Activated naive CD8-positive, alpha-beta T cell treated with anti-CD3 and anti-CD28 coated beads, Interleukin-2, amount 50 U/mL, for 24 hours (primary cell): Measurements from ENCODE around the gene RNF39.
"Not testable (repeated sequence)": the region's sequence is repeated elsewhere in the genome, so short reads cannot be mapped to it uniquely, and the experiment has no call there.

ENCODE experiments used
- ATAC-seq: fragments of 150-1000 bp; cut with Tn5 transposase; one replicate; pipeline ENCODE4 v1.10.0; 2021
- DNase-seq: peaks from one replicate; pipeline ENCODE4 v3.0.0; 2021
- H3K27ac Mint-ChIP-seq: one replicate; pipeline ENCODE4 v1.8.0; 2021; ENCODE audit warnings: mild to moderate bottlenecking, mixed read lengths
- H3K27me3 Mint-ChIP-seq: one replicate; pipeline ENCODE4 v1.8.0; 2021; ENCODE audit warnings: mixed read lengths
- H3K36me3 Mint-ChIP-seq: one replicate; pipeline ENCODE4 v1.8.0; 2021; ENCODE audit warnings: low read depth, mixed read lengths
- H3K4me1 Mint-ChIP-seq: one replicate; pipeline ENCODE4 v1.8.0; 2021; ENCODE audit warnings: mixed read lengths
- H3K4me3 Mint-ChIP-seq: one replicate; pipeline ENCODE4 v1.8.0; 2021; ENCODE audit warnings: mild to moderate bottlenecking, moderate library complexity, mixed read lengths
- H3K9me3 Mint-ChIP-seq: one replicate; pipeline ENCODE4 v1.8.0; 2021; ENCODE audit warnings: mixed read lengths

Gene RNF39

DNA sequence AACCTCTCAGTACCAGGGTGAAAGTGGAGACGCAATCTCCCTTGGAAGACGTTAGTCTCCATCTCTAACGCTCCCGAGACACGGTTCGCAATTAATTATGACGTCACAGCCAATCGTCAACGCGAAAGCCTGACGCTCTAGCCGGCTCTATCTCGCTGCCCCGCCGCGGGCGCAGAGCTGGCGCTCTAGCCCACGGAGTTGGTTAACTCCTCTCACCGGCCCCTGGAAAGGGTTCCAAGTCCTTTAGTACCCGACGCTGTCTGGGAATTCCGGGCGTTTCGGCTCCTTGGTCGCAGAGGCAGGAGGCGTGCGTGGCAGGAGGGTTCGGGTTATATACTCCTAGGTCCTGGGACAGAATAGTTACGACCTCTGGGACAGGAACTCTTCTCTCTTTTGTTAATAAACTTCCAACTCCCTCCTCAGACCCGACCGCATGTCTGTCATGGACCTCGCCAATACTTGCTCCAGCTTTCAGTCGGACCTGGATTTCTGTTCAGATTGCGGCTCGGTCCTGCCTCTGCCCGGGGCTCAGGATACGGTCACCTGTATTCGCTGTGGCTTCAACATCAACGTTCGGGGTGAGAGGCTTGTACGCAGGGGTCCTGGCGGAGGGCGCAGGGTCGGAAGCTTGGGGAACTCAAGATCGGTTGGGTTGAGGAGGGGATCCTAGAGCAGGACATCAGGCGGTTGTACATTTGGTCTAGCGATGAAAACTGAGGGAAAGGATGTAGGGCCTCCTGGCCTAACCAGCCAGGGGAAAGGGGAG, 14.3 kb downstream of the RNF39 start, which contains the start of gene POLR1H:
TSS of gene POLR1H (plus strand) at position 174 of the 766 bp plus-strand sequence. CDS start at position 434, 260 bp downstream.
- peak within 1 kb of the TSS; percentile 98 for H3K4me3 Mint-ChIP-seq
- ATAC-seq (peak; percentile 96), DNase-seq (peak; percentile 84)
- peak within 1 kb of the TSS; percentile 93 for H3K27ac Mint-ChIP-seq
- H3K4me1 Mint-ChIP-seq = peaks cover 43% of the 10 kb centered on the region
- no peaks in the 10 kb centered on the region for H3K27me3 Mint-ChIP-seq
- peaks cover 7% of the 10 kb centered on the region for H3K9me3 Mint-ChIP-seq
- H3K36me3 Mint-ChIP-seq = peaks cover 38% of the 10 kb centered on the region

DNA sequence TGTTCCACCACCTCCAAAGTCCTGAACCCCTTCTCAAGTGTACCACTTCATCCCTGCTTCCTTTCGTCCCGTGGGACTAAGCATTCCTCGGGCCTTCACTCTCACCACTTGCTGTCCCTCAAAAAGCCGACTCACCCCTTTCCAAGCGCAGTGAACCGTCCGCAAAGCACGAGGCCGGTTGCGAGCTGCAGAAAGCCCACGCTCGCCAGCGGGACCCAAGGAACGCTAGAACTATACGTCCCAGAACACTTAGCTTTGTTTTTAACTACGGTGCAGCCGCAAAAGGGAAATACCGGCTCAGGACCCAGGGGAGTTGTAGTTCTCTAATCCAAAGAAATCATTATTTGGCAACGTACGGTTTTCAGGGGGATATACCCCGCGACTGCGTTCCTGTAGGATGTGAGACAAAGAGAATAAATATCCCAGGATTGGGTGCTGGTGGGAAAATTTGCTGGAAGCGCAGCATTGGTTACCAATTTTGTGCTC, 14.9 kb downstream of the RNF39 start:
- DNase-seq = peak; percentile 44
- H3K9me3 Mint-ChIP-seq = peaks cover 7% of the 10 kb centered on the region
- H3K36me3 Mint-ChIP-seq = peaks cover 38% of the 10 kb centered on the region
- peak overlapping the region; percentile 98 for H3K4me3 Mint-ChIP-seq
- no peaks in the 10 kb centered on the region for H3K27me3 Mint-ChIP-seq
- H3K4me1 Mint-ChIP-seq = peaks cover 36% of the 10 kb centered on the region
- ATAC-seq = no peak
- peak overlapping the region; percentile 93 for H3K27ac Mint-ChIP-seq

DNA sequence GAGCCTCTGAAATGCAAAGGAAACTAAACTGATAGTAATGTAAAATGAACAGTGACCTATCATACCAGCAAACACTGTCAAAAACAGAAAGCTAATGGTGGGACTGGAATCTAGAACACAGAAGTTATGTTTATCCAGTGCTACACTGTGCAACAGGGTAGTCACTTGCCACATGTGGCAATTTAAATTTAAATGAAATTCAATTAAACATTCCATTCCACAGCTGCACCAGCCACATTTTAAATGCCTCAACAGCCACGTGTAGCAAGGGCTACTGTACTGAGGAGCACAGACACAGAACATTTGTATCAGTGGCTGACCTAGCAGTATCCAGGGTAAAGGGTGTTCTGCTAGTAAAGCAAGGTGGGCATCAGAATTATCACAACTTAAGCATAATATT, 20.1 kb downstream of the RNF39 start:
- Mint-ChIP-seq H3K36me3 (peaks cover 6% of the 10 kb centered on the region), H3K27ac (no peak overlapping the region), H3K9me3 (no peaks in the 10 kb centered on the region), H3K4me3 (no peak overlapping the region), H3K27me3 (no peaks in the 10 kb centered on the region), H3K4me1 (peaks cover 12% of the 10 kb centered on the region)
- ATAC-seq (no peak), DNase-seq (no peak)

DNA sequence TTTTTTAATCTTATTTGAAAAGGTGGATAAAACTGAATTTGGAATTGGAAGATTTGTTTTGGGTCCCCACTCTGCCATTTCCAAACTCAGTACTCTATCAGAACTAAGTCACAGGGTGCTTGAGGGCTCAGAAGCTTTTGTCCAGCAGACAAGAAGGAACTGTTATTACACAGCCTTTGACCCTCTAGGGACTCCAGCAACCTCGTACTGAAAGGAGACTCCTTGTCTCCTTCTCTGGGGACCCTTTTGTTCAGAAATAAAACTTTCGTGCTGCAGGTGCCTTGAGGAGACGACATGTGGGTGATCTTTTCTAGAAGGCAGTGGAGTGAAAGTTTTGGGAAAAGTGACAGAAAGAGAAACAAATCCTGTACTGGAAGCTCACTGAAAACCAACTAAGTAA, 21.9 kb downstream of the RNF39 start:
- H3K36me3 Mint-ChIP-seq = peaks cover 6% of the 10 kb centered on the region
- no peak overlapping the region for H3K4me3 Mint-ChIP-seq
- H3K27ac Mint-ChIP-seq = no peak overlapping the region
- DNase-seq (no peak), ATAC-seq (no peak)
- H3K27me3 Mint-ChIP-seq = no peaks in the 10 kb centered on the region
- H3K9me3 Mint-ChIP-seq = no peaks in the 10 kb centered on the region
- H3K4me1 Mint-ChIP-seq = no peaks in the 10 kb centered on the region

DNA sequence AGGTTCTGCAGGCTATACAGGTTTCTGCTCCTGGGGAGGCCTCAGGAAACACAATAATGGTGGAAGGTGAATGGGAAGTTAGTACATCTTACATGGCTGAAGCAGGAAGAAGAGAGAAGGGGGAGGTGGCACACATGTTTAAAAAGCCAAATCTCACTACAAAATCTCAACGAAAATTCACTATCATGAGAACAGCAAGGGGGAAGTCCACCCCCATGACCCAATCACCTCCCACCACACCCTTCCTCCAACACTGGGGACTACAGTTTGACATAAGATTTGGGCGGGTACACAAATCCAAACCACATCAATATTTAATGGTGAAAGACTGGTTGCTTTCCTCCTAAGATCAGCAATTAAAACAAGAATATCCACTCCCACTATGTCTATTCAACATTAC, 28.3 kb downstream of the RNF39 start:
- Mint-ChIP-seq H3K27ac (no peak overlapping the region), H3K27me3 (no peaks in the 10 kb centered on the region), H3K4me1 (peaks cover 21% of the 10 kb centered on the region), H3K36me3 (no peaks in the 10 kb centered on the region), H3K9me3 (no peaks in the 10 kb centered on the region), H3K4me3 (no peak overlapping the region)
- DNase-seq = no peak
- no peak for ATAC-seq

DNA sequence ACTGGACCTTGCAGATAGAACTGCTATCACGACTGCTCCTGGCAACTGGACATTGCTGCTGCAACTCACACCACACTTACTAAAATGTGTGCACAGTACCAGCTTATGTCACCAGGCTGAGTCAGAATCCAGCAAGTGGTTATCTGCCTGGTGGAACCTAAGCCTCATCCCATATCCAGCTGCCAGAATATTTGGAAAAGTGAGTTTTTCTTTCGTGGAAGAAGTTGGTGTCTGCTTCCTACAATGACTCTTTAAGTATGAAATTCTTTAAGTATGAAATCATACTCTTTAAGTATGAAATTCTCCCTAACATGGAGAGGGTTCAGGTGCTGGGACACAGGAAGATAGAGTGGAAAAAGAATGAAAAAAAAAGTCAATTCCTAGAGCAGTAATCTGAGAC, 30.9 kb downstream of the RNF39 start:
- no peak overlapping the region for H3K27ac Mint-ChIP-seq
- no peaks in the 10 kb centered on the region for H3K27me3 Mint-ChIP-seq
- H3K36me3 Mint-ChIP-seq = no peaks in the 10 kb centered on the region
- peaks cover 21% of the 10 kb centered on the region for H3K4me1 Mint-ChIP-seq
- H3K9me3 Mint-ChIP-seq = no peaks in the 10 kb centered on the region
- no peak for DNase-seq
- ATAC-seq = no peak
- no peak overlapping the region for H3K4me3 Mint-ChIP-seq

DNA sequence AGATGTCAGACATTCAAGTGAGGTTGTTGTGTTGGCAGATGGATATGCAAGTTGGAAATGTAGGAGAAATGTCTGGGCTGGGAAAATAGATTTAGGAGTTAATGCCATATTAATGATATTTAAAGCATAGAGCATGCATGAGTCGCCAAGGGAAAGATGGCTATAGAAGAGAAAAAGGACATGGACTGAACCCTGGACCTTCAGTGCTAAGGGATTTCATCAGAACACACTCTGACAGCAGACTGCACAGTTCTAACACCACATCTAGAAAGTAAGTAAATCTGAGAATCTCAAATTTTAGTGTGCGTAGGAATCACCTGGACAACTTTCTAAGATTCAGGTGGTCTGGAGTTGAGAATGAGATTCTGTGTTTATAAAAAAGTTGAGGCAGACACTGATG, 31.8 kb downstream of the RNF39 start:
- Mint-ChIP-seq H3K9me3 (no peaks in the 10 kb centered on the region), H3K27ac (no peak overlapping the region), H3K36me3 (no peaks in the 10 kb centered on the region), H3K27me3 (no peaks in the 10 kb centered on the region), H3K4me1 (peaks cover 21% of the 10 kb centered on the region), H3K4me3 (no peak overlapping the region)
- ATAC-seq (no peak), DNase-seq (no peak)

DNA sequence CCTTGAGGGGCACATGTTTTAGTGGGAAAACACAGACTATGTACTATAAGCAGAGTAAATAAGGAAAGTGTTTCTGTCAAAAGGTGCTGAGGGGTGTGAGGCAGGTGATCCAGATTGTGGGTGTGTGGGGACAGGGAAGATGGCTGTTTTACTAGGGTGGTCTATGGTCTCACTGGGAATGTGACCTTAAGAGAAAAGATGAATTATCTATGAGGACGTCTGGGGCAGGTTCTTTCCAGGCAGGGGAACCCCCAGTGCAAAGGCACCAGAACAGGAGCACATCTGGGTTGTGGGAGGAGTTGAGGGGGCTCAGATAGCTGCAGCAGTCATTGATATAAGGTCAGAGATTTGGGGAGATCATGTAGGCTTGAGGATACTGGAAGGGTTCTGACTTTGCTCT, 32.7 kb downstream of the RNF39 start:
- Mint-ChIP-seq H3K27ac (no peak overlapping the region), H3K27me3 (no peaks in the 10 kb centered on the region), H3K4me3 (no peak overlapping the region), H3K36me3 (no peaks in the 10 kb centered on the region), H3K4me1 (peaks cover 21% of the 10 kb centered on the region), H3K9me3 (no peaks in the 10 kb centered on the region)
- peak; percentile 61 for ATAC-seq
- DNase-seq = no peak

DNA sequence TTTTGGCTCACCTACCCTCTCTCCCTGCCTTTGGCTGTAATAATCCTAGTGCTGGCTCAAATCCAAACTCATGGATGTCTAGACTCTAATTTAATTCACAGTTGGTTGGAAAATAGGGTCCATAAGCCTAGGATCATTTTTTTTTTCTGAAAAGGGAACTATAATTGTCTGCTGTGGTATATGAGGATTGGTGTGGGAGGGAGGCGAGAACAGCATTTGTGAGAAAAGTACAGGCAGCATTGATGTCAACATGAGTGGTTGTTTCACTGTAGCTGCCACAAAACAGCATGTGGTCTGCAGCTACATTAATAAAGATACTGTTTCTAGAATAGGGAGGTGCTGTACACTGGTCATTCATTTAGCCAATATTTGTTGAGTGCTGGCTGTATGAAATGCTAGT, 33.1 kb downstream of the RNF39 start:
- no peaks in the 10 kb centered on the region for H3K27me3 Mint-ChIP-seq
- no peaks in the 10 kb centered on the region for H3K36me3 Mint-ChIP-seq
- peaks cover 21% of the 10 kb centered on the region for H3K4me1 Mint-ChIP-seq
- DNase-seq = no peak
- H3K27ac Mint-ChIP-seq = no peak overlapping the region
- peak; percentile 49 for ATAC-seq
- no peak overlapping the region for H3K4me3 Mint-ChIP-seq
- H3K9me3 Mint-ChIP-seq = no peaks in the 10 kb centered on the region

DNA sequence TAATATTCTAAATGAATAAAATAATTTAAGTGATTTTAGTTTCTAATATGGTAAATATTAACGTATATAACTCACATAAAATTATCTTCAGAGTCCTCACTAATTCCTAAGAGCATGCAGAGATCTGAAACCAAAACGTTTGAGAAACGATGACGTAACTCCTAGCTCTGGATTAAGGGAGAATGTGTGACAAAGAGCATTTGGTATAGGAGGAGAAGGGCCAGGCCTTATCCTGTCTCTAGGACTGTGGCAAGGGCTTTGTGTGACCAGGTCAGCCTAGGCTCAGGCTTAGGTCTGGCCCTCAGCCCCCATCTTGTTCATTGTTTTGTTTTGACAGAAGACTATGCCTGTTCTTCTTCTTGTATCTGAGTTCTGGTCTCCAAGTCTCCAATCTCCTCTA, 33.7 kb downstream of the RNF39 start:
- Mint-ChIP-seq H3K27ac (no peak overlapping the region), H3K9me3 (no peaks in the 10 kb centered on the region), H3K27me3 (no peaks in the 10 kb centered on the region), H3K36me3 (no peaks in the 10 kb centered on the region), H3K4me1 (peaks cover 17% of the 10 kb centered on the region), H3K4me3 (no peak overlapping the region)
- ATAC-seq = no peak
- no peak for DNase-seq

DNA sequence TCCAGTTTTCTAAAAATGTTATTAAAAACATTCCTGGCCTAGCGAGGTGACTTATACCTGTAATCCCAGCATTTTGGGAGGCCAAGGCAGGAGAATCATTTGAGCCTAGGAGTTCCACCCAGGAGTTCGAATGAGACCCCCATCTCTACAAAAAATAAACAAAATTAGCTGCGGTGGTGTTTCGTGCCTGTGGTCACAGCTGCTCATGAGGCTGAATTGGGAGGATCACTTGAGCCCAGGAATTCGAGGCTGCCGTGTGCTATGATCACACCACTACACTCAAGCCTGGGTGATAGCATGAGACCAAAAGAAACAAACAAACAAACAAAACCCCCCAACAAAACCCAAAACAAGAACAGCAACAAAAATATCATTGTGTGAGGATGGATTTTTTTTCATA, 34.3 kb downstream of the RNF39 start:
- Mint-ChIP-seq H3K9me3 (no peaks in the 10 kb centered on the region), H3K4me3 (no peak overlapping the region), H3K4me1 (peaks cover 17% of the 10 kb centered on the region), H3K36me3 (no peaks in the 10 kb centered on the region), H3K27ac (no peak overlapping the region), H3K27me3 (no peaks in the 10 kb centered on the region)
- ATAC-seq (no peak), DNase-seq (no peak)

DNA sequence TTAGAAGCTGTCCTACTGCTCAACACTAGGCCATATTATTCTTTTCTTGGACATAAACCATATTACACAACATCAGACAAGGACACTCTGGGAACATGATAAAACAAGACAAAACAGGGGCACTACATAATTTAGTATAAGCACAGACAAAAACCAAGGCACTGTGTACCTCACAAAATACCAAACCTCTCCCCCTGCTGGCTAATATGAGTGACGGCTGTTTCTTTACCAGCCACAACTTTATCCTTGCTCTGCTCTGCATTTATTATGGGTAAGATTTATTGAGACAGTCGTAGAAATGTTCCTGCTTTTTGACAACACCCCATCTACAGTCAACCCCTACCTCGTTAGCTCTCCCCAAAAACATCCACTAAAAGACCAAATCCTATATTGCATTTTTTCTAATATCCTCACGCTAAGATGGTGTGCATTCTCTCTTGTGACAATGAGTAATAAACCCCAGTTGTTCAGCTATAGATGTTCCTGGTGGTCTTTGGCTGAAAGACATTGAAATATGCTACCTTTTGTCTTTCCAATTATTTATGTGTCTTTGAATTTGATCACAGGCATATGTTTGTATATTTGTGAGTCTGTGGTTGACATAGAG, 38.3 kb downstream of the RNF39 start:
- H3K36me3 Mint-ChIP-seq = peaks cover 5% of the 10 kb centered on the region
- H3K9me3 Mint-ChIP-seq = no peaks in the 10 kb centered on the region
- H3K27ac Mint-ChIP-seq = no peak overlapping the region
- ATAC-seq (no peak), DNase-seq (no peak)
- peaks cover 1% of the 10 kb centered on the region for H3K4me1 Mint-ChIP-seq
- no peak overlapping the region for H3K4me3 Mint-ChIP-seq
- no peaks in the 10 kb centered on the region for H3K27me3 Mint-ChIP-seq

DNA sequence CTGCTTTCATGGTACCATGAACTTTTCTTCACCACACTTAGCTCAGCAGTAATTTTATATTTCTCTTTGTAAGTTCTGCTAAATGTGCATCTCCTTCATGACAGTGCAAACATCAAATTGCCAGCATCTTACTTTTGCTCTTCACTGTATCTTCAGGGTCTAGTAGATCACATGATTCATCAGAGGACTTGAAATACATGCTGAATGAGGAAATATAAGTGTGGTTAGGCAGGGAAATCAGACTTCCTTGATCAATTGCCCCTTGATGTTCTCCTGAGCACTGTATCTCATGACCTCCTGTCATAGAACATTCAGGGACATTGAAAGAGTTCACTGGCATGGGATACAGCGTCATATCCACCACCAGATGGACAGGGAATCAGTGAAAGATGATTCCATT, 39.8 kb downstream of the RNF39 start:
- Mint-ChIP-seq H3K27me3 (no peaks in the 10 kb centered on the region), H3K27ac (no peak overlapping the region), H3K36me3 (peaks cover 5% of the 10 kb centered on the region), H3K4me1 (no peaks in the 10 kb centered on the region), H3K9me3 (no peaks in the 10 kb centered on the region), H3K4me3 (no peak overlapping the region)
- ATAC-seq (no peak), DNase-seq (no peak)

DNA sequence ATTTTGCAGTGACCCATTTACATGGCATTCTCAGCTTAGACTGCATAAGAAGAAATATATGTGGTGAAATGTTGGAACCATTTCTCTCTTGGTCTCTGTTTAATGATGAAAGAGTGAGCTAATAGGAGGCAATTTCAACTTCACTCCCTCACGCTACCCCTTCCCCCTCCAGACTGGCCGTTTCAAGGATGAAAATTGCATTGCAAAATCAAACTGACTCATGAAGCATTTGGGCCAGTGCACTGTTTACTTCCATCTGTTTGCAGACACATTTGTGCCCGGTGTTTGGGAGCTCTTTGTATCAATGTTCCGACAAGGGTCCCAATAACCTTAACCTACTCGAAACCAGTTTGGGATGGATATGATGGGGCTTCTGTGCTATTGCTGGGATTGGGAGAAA, 42.1 kb downstream of the RNF39 start:
- ATAC-seq, H3K4me3 Mint-ChIP-seq, DNase-seq, H3K4me1 Mint-ChIP-seq, H3K9me3 Mint-ChIP-seq, H3K36me3 Mint-ChIP-seq, H3K27ac Mint-ChIP-seq, H3K27me3 Mint-ChIP-seq: not testable (repeated sequence)

DNA sequence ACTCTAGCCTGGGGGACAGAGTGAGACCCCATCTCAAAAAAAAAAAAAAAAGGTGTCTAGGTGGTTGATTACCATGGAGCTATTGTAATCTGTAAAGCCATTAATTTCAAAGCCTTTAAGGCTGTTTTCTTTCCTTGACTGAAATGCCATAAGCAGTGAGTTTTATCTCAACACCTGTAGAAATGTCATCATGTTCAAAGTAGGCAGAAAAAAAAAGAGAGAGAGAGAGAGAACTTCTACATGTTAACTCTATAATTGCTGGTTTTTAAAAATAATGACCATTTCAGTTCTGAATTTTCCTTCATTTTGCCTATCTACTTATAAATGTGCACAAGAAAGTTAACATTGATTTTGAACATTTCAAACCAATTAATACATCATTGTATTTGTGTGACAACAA, 44.2 kb downstream of the RNF39 start:
- ATAC-seq (no peak), DNase-seq (no peak)
- H3K4me3 Mint-ChIP-seq = no peak overlapping the region
- no peaks in the 10 kb centered on the region for H3K4me1 Mint-ChIP-seq
- peaks cover 5% of the 10 kb centered on the region for H3K36me3 Mint-ChIP-seq
- H3K27ac Mint-ChIP-seq = no peak overlapping the region
- no peaks in the 10 kb centered on the region for H3K9me3 Mint-ChIP-seq
- H3K27me3 Mint-ChIP-seq = no peaks in the 10 kb centered on the region
